SK-N-SH treated with all-trans-retinoic acid at 6 μM for 48 hours (cell line): ENCODE results near the gene AP2A2.

ENCODE experiments used
- ATAC-seq: fragments of 200-7000 bp; cut with Tn5 transposase; 3 replicates; pipeline ENCODE4 v1.9.1; 2020; ENCODE audit warnings: mild to moderate bottlenecking, moderate library complexity
- ARNTL ChIP-seq: fragments of 450-650 bp; formaldehyde crosslinking; IDR thresholded peaks from 2 replicates; pipeline ENCODE4 v1.5.0; 2020; ENCODE audit warnings: low read depth, mild to moderate bottlenecking, moderate library complexity, borderline replicate concordance
- CSDC2 ChIP-seq: fragments of 250-450 bp; sonication (Bioruptor Pico); IDR thresholded peaks from 2 replicates; pipeline ENCODE4 v1.5.0; 2020; ENCODE audit warnings: mild to moderate bottlenecking, moderate library complexity
- CSRNP3 ChIP-seq: fragments of 250-450 bp; sonication (Bioruptor Pico); IDR thresholded peaks from 2 replicates; pipeline ENCODE4 v1.5.1; 2021; ENCODE audit warnings: mild to moderate bottlenecking, moderate library complexity
- ESRRG ChIP-seq: fragments of 250-450 bp; sonication (Bioruptor Pico); IDR thresholded peaks from 2 replicates; pipeline ENCODE4 v1.6.1; 2021; ENCODE audit warnings: mild to moderate bottlenecking
- GLIS3 ChIP-seq: fragments of 250-450 bp; sonication (Bioruptor Pico); IDR thresholded peaks from 2 replicates; pipeline ENCODE4 v1.5.0; 2020; ENCODE audit warnings: mild to moderate bottlenecking, moderate library complexity
- ISL1 ChIP-seq: fragments of 250-450 bp; sonication (Bioruptor Pico); IDR thresholded peaks from 2 replicates; pipeline ENCODE4 v2.1.2; 2022; ENCODE audit warnings: mild to moderate bottlenecking, moderate library complexity
- OSR1 ChIP-seq: fragments of 250-450 bp; sonication (Bioruptor Pico); IDR thresholded peaks from 2 replicates; pipeline ENCODE4 v1.8.0; 2022; ENCODE audit warnings: moderate library complexity, mild to moderate bottlenecking, inconsistent platforms
- PPARA ChIP-seq: fragments of 250-450 bp; sonication (Bioruptor Pico); IDR thresholded peaks from 2 replicates; pipeline ENCODE4 v1.5.0; 2020; ENCODE audit warnings: mild to moderate bottlenecking, borderline replicate concordance
- RARB ChIP-seq: fragments of 250-450 bp; sonication (Bioruptor Pico); IDR thresholded peaks from 2 replicates; pipeline ENCODE4 v1.8.0; 2021; ENCODE audit warnings: mild to moderate bottlenecking, moderate library complexity
- SNAI2 ChIP-seq: fragments of 250-450 bp; sonication (Bioruptor Pico); IDR thresholded peaks from 2 replicates; pipeline ENCODE4 v1.5.0; 2020; ENCODE audit warnings: mild to moderate bottlenecking, moderate library complexity
- TCF4 ChIP-seq: fragments of 250-450 bp; sonication (Bioruptor Pico); IDR thresholded peaks from 2 replicates; pipeline ENCODE4 v1.8.0; 2021; ENCODE audit warnings: mild to moderate bottlenecking, moderate library complexity, borderline replicate concordance
- TOX ChIP-seq: fragments of 250-450 bp; sonication (Bioruptor Pico); IDR thresholded peaks from 2 replicates; pipeline ENCODE4 v1.8.0; 2021; ENCODE audit warnings: mild to moderate bottlenecking, moderate library complexity, borderline replicate concordance
- TSHZ2 ChIP-seq: fragments of 250-450 bp; sonication (Bioruptor Pico); IDR thresholded peaks from 2 replicates; pipeline ENCODE4 v1.5.0; 2020; ENCODE audit warnings: mild to moderate bottlenecking, moderate library complexity
- ZC3H10 ChIP-seq: fragments of 250-450 bp; sonication (Bioruptor Pico); IDR thresholded peaks from 2 replicates; pipeline ENCODE4 v1.5.1; 2021; ENCODE audit warnings: mild to moderate bottlenecking, moderate library complexity
- ZFP3 ChIP-seq: fragments of 250-450 bp; sonication (Bioruptor Pico); IDR thresholded peaks from 2 replicates; pipeline ENCODE4 v1.5.0; 2020; ENCODE audit warnings: mild to moderate bottlenecking, moderate library complexity
- ZFP30 ChIP-seq: fragments of 450-650 bp; formaldehyde crosslinking; IDR thresholded peaks from 2 replicates; pipeline ENCODE4 v1.5.0; 2022; ENCODE audit warnings: mild to moderate bottlenecking, moderate library complexity
- ZNF70 ChIP-seq: fragments of 450-650 bp; formaldehyde crosslinking; IDR thresholded peaks from 2 replicates; pipeline ENCODE4 v1.5.0; 2020; ENCODE audit warnings: mild to moderate bottlenecking, moderate library complexity
- ZNF8 ChIP-seq: fragments of 450-650 bp; formaldehyde crosslinking; IDR thresholded peaks from 2 replicates; pipeline ENCODE4 v1.5.0; 2020; ENCODE audit warnings: mild to moderate bottlenecking, moderate library complexity
- TF ChIP-seq, protein P1 (sequence below): fragments of 250-450 bp; sonication (Bioruptor Pico); IDR thresholded peaks from 2 replicates; pipeline ENCODE4 v1.8.0; 2021; ENCODE audit warnings: low read depth, mild to moderate bottlenecking, moderate library complexity, borderline replicate concordance
- TF ChIP-seq, protein P2 (sequence below): fragments of 250-450 bp; sonication (Bioruptor Pico); IDR thresholded peaks from 2 replicates; pipeline ENCODE4 v1.8.0; 2020; ENCODE audit warnings: mild to moderate bottlenecking, moderate library complexity, borderline replicate concordance

AP2A2 gene

DNA sequence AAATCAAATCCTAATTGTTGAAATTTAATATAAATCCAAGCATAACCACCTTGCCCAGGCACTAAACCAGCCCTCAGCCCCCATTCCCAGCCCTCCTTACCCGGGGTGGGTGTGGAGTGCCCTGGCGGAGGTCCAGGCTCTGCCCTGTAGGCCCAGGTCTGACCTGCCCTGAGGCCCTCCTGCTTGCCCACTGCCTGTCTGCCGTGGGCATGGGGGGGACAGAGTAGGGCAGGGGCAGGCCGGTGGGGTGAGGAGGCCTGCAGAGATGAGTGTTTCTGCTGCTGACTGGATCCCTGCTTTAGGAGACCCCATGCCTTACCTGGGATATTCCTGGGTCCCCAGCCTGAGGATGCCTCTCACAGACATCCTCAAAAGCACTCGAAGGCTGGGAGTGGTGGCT, 11.5 kb upstream of the AP2A2 start:
- TF ChIP-seq ZC3H10 (CRISPR knock-in tag) (no peak), ZFP3 (CRISPR knock-in tag) (no peak), TCF4 (CRISPR knock-in tag) (no peak), PPARA (CRISPR knock-in tag) (no peak), GLIS3 (CRISPR knock-in tag) (no peak), OSR1 (CRISPR knock-in tag) (no peak), CSRNP3 (CRISPR knock-in tag) (no peak)
- ATAC-seq: no peak

DNA sequence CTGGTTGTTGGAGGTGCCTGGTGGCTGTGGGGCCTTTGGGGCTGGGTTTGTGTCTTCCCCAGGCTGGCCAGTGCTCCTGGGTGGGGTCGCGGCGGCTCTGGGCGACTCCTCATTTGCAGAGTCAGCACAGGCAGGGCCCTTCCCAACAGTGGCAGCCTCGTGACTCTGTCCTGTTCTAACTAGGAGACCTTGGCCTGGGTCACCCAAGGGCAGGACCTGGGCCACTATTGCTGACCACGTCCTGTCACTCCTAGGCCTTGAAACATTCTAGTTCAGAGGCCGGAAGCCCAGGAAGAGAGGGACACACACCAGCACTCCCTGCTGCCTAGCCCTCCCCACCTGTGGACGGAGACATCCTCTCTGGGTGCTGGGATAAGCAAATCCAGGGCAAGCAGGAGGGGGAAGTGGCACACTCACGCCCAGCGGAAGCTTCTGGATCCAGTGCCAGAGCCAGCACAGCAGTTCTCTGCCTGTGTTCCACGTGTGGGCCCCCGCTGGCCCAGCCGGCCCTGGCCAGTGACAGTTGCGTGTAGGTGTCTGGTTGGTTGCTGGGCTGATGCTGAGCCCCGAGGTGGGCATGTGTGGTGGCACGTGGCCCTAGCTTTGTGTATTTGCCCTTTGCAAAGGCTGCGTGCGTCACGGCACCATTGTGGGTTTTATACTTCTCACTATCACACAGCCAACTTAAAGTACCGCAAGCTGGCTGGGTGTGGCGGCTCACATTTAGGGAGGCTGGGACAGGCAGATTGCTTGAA, 10.7 kb upstream of the AP2A2 start:
- TF ChIP-seq OSR1 (CRISPR knock-in tag) (no peak), ZFP30 (CRISPR knock-in tag) (no peak), SNAI2 (CRISPR knock-in tag) (no peak), ISL1 (CRISPR knock-in tag) (no peak), ARNTL (CRISPR knock-in tag) (no peak), ZNF70 (CRISPR knock-in tag) (no peak), ZC3H10 (CRISPR knock-in tag) (no peak)
- TF ChIP-seq, protein P1, sequence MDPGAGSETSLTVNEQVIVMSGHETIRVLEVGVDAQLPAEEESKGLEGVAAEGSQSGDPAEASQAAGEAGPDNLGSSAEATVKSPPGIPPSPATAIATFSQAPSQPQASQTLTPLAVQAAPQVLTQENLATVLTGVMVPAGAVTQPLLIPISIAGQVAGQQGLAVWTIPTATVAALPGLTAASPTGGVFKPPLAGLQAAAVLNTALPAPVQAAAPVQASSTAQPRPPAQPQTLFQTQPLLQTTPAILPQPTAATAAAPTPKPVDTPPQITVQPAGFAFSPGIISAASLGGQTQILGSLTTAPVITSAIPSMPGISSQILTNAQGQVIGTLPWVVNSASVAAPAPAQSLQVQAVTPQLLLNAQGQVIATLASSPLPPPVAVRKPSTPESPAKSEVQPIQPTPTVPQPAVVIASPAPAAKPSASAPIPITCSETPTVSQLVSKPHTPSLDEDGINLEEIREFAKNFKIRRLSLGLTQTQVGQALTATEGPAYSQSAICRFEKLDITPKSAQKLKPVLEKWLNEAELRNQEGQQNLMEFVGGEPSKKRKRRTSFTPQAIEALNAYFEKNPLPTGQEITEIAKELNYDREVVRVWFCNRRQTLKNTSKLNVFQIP (CRISPR knock-in tag): no peak
- TF ChIP-seq, all 23 proteins: peak for 0
- no peak for ATAC-seq

GRCh38 chr11:917426-917825, 8.2 kb upstream of the AP2A2 start:
- TF ChIP-seq, protein P2, sequence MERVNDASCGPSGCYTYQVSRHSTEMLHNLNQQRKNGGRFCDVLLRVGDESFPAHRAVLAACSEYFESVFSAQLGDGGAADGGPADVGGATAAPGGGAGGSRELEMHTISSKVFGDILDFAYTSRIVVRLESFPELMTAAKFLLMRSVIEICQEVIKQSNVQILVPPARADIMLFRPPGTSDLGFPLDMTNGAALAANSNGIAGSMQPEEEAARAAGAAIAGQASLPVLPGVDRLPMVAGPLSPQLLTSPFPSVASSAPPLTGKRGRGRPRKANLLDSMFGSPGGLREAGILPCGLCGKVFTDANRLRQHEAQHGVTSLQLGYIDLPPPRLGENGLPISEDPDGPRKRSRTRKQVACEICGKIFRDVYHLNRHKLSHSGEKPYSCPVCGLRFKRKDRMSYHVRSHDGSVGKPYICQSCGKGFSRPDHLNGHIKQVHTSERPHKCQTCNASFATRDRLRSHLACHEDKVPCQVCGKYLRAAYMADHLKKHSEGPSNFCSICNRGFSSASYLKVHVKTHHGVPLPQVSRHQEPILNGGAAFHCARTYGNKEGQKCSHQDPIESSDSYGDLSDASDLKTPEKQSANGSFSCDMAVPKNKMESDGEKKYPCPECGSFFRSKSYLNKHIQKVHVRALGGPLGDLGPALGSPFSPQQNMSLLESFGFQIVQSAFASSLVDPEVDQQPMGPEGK (CRISPR knock-in tag): no peak
- TF ChIP-seq ZFP30 (CRISPR knock-in tag) (no peak), SNAI2 (CRISPR knock-in tag) (no peak), ZC3H10 (CRISPR knock-in tag) (no peak), GLIS3 (CRISPR knock-in tag) (no peak), CSRNP3 (CRISPR knock-in tag) (no peak), ZNF8 (CRISPR knock-in tag) (no peak), CSDC2 (no peak), TOX (CRISPR knock-in tag) (no peak), RARB (CRISPR knock-in tag) (no peak), TCF4 (CRISPR knock-in tag) (no peak), TSHZ2 (CRISPR knock-in tag) (no peak), ZFP3 (CRISPR knock-in tag) (no peak), ESRRG (CRISPR knock-in tag) (no peak)
- TF ChIP-seq, protein P1 (CRISPR knock-in tag): no peak
- no peak for ATAC-seq
